DMS53 (cell line): ENCODE results near the gene CCNDBP1.

ENCODE experiments used
- DNase-seq: peaks from one replicate; lab custom pipeline; 2025; lab: John Stamatoyannopoulos, UW

The CCNDBP1 gene

DNA sequence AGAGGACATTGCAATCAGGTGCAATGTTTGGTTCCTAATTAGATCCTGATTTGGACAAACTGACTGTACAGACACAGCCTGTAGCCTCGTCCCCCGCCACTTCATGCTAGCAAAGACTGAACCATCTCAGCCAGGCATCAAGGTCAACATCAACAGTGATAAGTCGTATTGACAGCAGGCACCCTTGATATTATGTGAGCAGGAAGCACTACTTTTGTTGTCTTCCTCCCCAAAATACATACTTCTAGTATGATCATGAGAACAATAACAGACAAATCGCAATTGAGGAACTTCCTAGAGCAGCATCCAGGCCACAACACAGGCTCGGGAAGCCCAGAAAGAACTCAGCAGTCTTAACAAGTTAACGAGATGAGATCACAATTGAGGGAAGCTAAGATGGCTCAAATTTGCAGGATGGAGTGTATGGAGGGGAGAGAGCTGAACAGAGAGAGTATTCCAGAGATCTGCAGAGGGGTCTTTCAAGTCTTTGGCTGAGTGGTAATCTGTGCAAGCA lies 61.1 kb downstream of the CCNDBP1 start:
- DNase-seq, result no peak
